HepG2 (cell line): ENCODE data around the gene TRIO. TPM values are rescaled to one million over a fixed set of nuclear protein-coding genes. Genes with fewer than 3 reads are reported as not detected.

Experiments
- ATAC-seq: fragments of 200-7000 bp; cut with Tn5 transposase; 3 replicates; pipeline ENCODE4 v1.9.1; 2020; ENCODE audit warnings: mild to moderate bottlenecking, moderate library complexity
- BruUV-seq: library from RNA; stranded (reverse); fragments of 400-500 nt; replicated peaks from 2 replicates; lab custom pipeline; 2021; lab: Mats Ljungman, UMichigan
- CTCF ChIA-PET: fragments of 300-600 bp; formaldehyde crosslinking; extraction: SDS; loops from one replicate; lab custom pipeline; 2021; ENCODE audit warnings: low total read pairs, inconsistent platforms, low intra/inter-chr PET ratio; lab: Yijun Ruan, JAX
- POLR2A ChIA-PET: fragments of 350-600 bp; sonication (Branson Sonifier 250); formaldehyde crosslinking; loops from one replicate; lab custom pipeline; 2020; ENCODE audit warnings: antibody characterized with exemption, inconsistent platforms; lab: Yijun Ruan, JAX
- DNase-seq: peaks from one replicate; pipeline ENCODE4 v3.0.0-alpha.2; 2015; ENCODE audit warnings: low spot score
- FAIRE-seq: peaks from 3 replicates; lab custom pipeline; 2011; peaks lifted over from hg19 to GRCh38; lab: Jason Lieb, UNC
- H2AFZ ChIP-seq: one replicate; pipeline ENCODE4 v1.6.1; 2011; ENCODE audit warnings: low read length, inconsistent platforms
- H3K27ac ChIP-seq: fragments of 300-600 bp; 3 replicates; pipeline ENCODE4 v1.8.0; 2011; ENCODE audit warnings: mixed run types, mild to moderate bottlenecking, mixed read lengths, low read length, inconsistent platforms; ENCODE audit not compliant: insufficient read depth; ENCODE audit errors: extremely low read length
- H3K27me3 ChIP-seq, 2 experiments: fragments of 200-600 bp in 1 of 2; 2 replicates in 1 of 2; 3 replicates in 1 of 2; pipeline versions ENCODE4 v1.6.0 to v1.8.0; 2011; ENCODE audit warnings: low read length in 2 of 2, mild to moderate bottlenecking in 2 of 2, moderate library complexity in 2 of 2, inconsistent platforms in 1 of 2; ENCODE audit not compliant: insufficient read depth in 2 of 2, control insufficient read depth in 1 of 2
- H3K36me3 ChIP-seq, 2 experiments: fragments of 200-600 bp in 1 of 2; replicated peaks in 1 of 2; 2 replicates in 1 of 2; 3 replicates in 1 of 2; pipeline versions ENCODE4 v1.5.1 to v1.8.0; 2011; ENCODE audit warnings: low read length in 2 of 2, inconsistent platforms in 1 of 2; ENCODE audit not compliant: insufficient read depth in 2 of 2, control insufficient read depth in 1 of 2
- H3K4me1 ChIP-seq: 2 replicates; pipeline ENCODE4 v1.5.1; 2012; ENCODE audit warnings: low read length, inconsistent platforms; ENCODE audit not compliant: insufficient read depth
- H3K4me2 ChIP-seq: 2 replicates; pipeline ENCODE4 v1.6.0; 2011; ENCODE audit warnings: low read depth, low read length, inconsistent platforms
- H3K4me3 ChIP-seq, 3 experiments: fragments of 200-600 bp in 1 of 3; sonication (generic), shearing (Covaris generic) in 1 of 3; replicated peaks in 1 of 3; 2 replicates each; pipeline ENCODE4 v1.5.1; 2011 to 2016; ENCODE audit warnings: low read length in 3 of 3, inconsistent platforms in 2 of 3, low read depth in 2 of 3, mild to moderate bottlenecking in 2 of 3, control low read depth in 1 of 3, mixed read lengths in 1 of 3; ENCODE audit not compliant: insufficient read depth in 1 of 3
- H3K79me2 ChIP-seq: one replicate; pipeline ENCODE4 v1.6.1; 2011; ENCODE audit warnings: low read length, inconsistent platforms; ENCODE audit not compliant: insufficient read depth
- H3K9ac ChIP-seq: 2 replicates; pipeline ENCODE4 v1.6.0; 2011; ENCODE audit warnings: mild to moderate bottlenecking, low read depth, low read length, inconsistent platforms; ENCODE audit not compliant: insufficient read depth
- H3K9me3 ChIP-seq: 2 replicates; pipeline ENCODE4 v1.5.1; 2012; ENCODE audit warnings: mild to moderate bottlenecking, low read length
- H4K20me1 ChIP-seq: 2 replicates; pipeline ENCODE4 v1.6.0; 2011; ENCODE audit warnings: inconsistent platforms, mild to moderate bottlenecking, low read length, moderate library complexity; ENCODE audit not compliant: insufficient read depth
- CCDC6 ChIP-seq: sonication (generic); formaldehyde crosslinking; IDR thresholded peaks from 2 replicates; pipeline ENCODE4 v1.8.1; 2022; ENCODE audit warnings: mild to moderate bottlenecking, missing genetic modification reagents, moderate library complexity
- CREM ChIP-seq, 2 experiments: sonication (generic) in 1 of 2; formaldehyde crosslinking in 1 of 2; IDR thresholded peaks; 2 replicates each; pipeline versions ENCODE4 v1.4.0 to v1.6.1; 2016 to 2020; ENCODE audit warnings: antibody characterized with exemption in 1 of 2, mild to moderate bottlenecking in 1 of 2, missing genetic modification reagents in 1 of 2
- MTA3 ChIP-seq: sonication (generic); formaldehyde crosslinking; IDR thresholded peaks from 2 replicates; pipeline ENCODE4 v1.4.0; 2020; ENCODE audit warnings: missing genetic modification reagents
- NFKBIZ ChIP-seq: IDR thresholded peaks from 2 replicates; pipeline ENCODE4 v1.6.1; 2018; ENCODE audit warnings: missing genetic modification reagents, missing compliant biosample characterization
- NONO ChIP-seq, 2 experiments: fragments of 450-650 bp in 1 of 2; sonication (generic) in 1 of 2; formaldehyde crosslinking in 1 of 2; IDR thresholded peaks in 1 of 2; conservative IDR thresholded peaks in 1 of 2; 2 replicates each; pipeline versions ENCODE4 v1.6.1 to v1.8.0; 2017 to 2022; ENCODE audit warnings: mild to moderate bottlenecking in 1 of 2, missing genetic modification reagents in 1 of 2, moderate library complexity in 1 of 2
- NR0B2 ChIP-seq: sonication (generic); formaldehyde crosslinking; IDR thresholded peaks from 2 replicates; pipeline ENCODE4 v1.4.0; 2020; ENCODE audit warnings: mild to moderate bottlenecking, missing genetic modification reagents
- PATZ1 ChIP-seq: sonication (generic); formaldehyde crosslinking; IDR thresholded peaks from 2 replicates; pipeline ENCODE4 v1.4.0; 2020; ENCODE audit warnings: missing genetic modification reagents
- SYNCRIP ChIP-seq: fragments of 200-400 bp; formaldehyde crosslinking; IDR thresholded peaks from 2 replicates; pipeline ENCODE4 v1.6.1; 2018; ENCODE audit warnings: mild to moderate bottlenecking, low read depth, low read length; ENCODE audit not compliant: insufficient read depth
- TCF7 ChIP-seq: sonication (generic); IDR thresholded peaks from 2 replicates; pipeline ENCODE4 v1.6.1; 2016; ENCODE audit warnings: antibody characterized with exemption, low read depth
- YY1 ChIP-seq: IDR thresholded peaks from 2 replicates; pipeline ENCODE4 v1.6.1; 2011; ENCODE audit warnings: low read length, low read depth, moderate library complexity, mild to moderate bottlenecking; ENCODE audit not compliant: insufficient read depth, insufficient replicate concordance
- ZNF558 ChIP-seq: sonication (generic); formaldehyde crosslinking; IDR thresholded peaks from 2 replicates; pipeline ENCODE4 v1.9.0; 2022; ENCODE audit warnings: mild to moderate bottlenecking, missing genetic modification reagents, borderline replicate concordance
- WGBS: methylation state at CpG from one replicate; pipeline ENCODE4 v1.1.6; 2017; ENCODE audit warnings: low lambda C conversion rate; 5-methylcytosine and 5-hydroxymethylcytosine counted together
- in situ Hi-C: cut with HindIII; loops from 2 replicates; pipeline ENCODE4 v1.10.0; 2017; ENCODE audit warnings: low pct_unique_long_range_greater_than_20kb; ENCODE audit not compliant: extremely low pct_ligation_motif_present
- intact Hi-C: fragments of 100-400 bp; cut with micrococcal nuclease; formaldehyde crosslinking; loops from one replicate; pipeline ENCODE4 v1.10.0; 2022; ENCODE audit not compliant: unreplicated experiment
- polyA plus RNA-seq, 8 experiments: library from polyadenylated mRNA; depleted of rRNA in 3 of 8; stranded (reverse) in 7 of 8; unstranded in 1 of 8; fragments of >200 nt; fragmentation: Illumina TruSeq in 4 of 8; extraction: Trizol in 4 of 8; gene quantifications; 2 replicates each; pipeline versions ENCODE4 v1.2.1 to v1.2.3, GENCODE V29; 2011 to 2016; ENCODE audit warnings: low read depth in 4 of 8, missing spikeins in 1 of 8, mixed read lengths in 1 of 8; ENCODE audit not compliant: insufficient read depth in 1 of 8
- total RNA-seq, 5 experiments: library from RNA; depleted of rRNA; stranded (reverse); fragments of >200 nt; fragmentation: Illumina TruSeq; extraction: Trizol; gene quantifications; 2 replicates each; pipeline ENCODE4 v1.2.3, GENCODE V29; 2016; ENCODE audit warnings: low read depth in 1 of 5
- TF ChIP-seq, protein P1 (sequence below), 2 experiments: sonication (generic) in 1 of 2; formaldehyde crosslinking in 1 of 2; IDR thresholded peaks; 2 replicates each; pipeline versions ENCODE4 v1.4.0 to v1.6.1; 2018 to 2020; ENCODE audit warnings: missing genetic modification reagents in 2 of 2, borderline replicate concordance in 1 of 2, low read depth in 1 of 2, mild to moderate bottlenecking in 1 of 2, missing biosample characterization in 1 of 2

The TRIO gene
- total and polyA plus RNA-seq, 2 of the 13 experiments (the other 11 are each of a cell fraction or from before 2014, with no cell fraction given) = 45.2 to 45.9 TPM

DNA sequence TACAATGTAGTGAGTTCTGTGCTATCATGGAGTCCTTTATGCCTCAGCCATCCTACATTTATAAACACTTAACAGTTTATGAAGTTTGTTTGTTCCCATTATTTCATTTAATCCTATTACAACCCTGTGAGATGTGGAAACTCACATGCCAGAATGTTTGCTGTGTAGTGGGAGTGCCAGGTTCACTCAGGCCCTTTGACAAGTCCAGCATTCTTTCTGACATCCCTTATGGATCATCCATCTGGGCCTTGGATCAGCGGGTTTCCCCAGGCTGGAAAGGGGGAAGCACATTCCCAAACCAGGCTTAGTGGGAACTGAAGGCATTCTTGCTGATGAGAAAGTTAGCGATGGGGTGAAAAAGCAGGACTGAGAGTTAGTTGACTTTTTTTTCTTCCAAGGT, 310.3 kb downstream of the TRIO start (continued):
- TF ChIP-seq, protein P1, sequence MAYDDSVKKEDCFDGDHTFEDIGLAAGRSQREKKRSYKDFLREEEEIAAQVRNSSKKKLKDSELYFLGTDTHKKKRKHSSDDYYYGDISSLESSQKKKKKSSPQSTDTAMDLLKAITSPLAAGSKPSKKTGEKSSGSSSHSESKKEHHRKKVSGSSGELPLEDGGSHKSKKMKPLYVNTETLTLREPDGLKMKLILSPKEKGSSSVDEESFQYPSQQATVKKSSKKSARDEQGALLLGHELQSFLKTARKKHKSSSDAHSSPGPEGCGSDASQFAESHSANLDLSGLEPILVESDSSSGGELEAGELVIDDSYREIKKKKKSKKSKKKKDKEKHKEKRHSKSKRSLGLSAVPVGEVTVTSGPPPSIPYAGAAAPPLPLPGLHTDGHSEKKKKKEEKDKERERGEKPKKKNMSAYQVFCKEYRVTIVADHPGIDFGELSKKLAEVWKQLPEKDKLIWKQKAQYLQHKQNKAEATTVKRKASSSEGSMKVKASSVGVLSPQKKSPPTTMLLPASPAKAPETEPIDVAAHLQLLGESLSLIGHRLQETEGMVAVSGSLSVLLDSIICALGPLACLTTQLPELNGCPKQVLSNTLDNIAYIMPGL (CRISPR knock-in tag; IDR thresholded peaks at IDR 0.05; ENCODE audit: borderline replicate concordance in 1 of 2, low read depth in 1 of 2) = no peak
- TF ChIP-seq CREM (IDR thresholded peaks at IDR 0.05) (no peak), CREM (CRISPR knock-in tag; IDR thresholded peaks at IDR 0.05) (no peak)

GRCh38 chr5:14455814-14456321, 312.7 kb downstream of the TRIO start:
- intact Hi-C loops = no loop called here
- no TSS peak for BruUV-seq

DNA sequence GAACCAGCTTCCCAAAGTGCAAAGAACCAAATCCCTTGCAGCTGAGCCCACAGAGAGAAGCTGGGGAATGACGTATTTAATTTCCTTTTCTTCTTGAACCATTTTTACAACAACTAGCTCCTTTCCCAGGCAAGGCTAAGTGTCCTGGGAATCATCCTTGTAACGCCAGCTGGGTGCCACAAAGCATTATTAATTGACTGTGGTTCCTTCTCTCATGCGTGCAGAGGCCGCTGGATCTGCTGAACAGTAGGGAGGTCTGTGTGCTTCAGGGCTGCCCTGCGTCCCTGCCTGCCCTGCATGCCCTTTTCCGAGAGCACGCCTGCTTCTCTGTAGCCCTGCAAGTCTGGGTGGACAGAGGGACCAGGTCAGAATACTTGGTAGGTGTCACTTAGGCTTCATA, 314.3 kb downstream of the TRIO start:
- Histone ChIP-seq H2AFZ (no peak overlapping the region), H3K27me3 (no peaks in the 10 kb centered on the region), H3K27ac (no peak overlapping the region), H3K36me3 (peaks cover 4 to 44% of the 10 kb centered on the region in 2 experiments; a peak in 3 of 5 replicates), H3K4me2 (no peak overlapping the region), H3K9me3 (no peaks in the 10 kb centered on the region), H3K79me2 (no peaks in the 10 kb centered on the region), H3K4me1 (no peaks in the 10 kb centered on the region), H4K20me1 (no peaks in the 10 kb centered on the region), H3K9ac (no peak overlapping the region), H3K4me3 (no peak overlapping the region)
- CTCF ChIA-PET = no interaction called here
- ATAC-seq (no peak), FAIRE-seq (no peak), DNase-seq (no peak)
- in situ Hi-C loops = no loop called here
- no TSS peak for BruUV-seq
- POLR2A ChIA-PET = no interaction called here
- intact Hi-C loops = no loop called here
- 92% methylated on average over 6 of the region's 7 CpGs for WGBS
- TF ChIP-seq MTA3 (CRISPR knock-in tag) (no peak), TCF7 (no peak), ZNF558 (CRISPR knock-in tag) (no peak), PATZ1 (CRISPR knock-in tag) (no peak), SYNCRIP (no peak), NR0B2 (CRISPR knock-in tag) (no peak), CCDC6 (CRISPR knock-in tag) (no peak), NFKBIZ (CRISPR knock-in tag) (no peak), YY1 (no peak)

More at GRCh38 chr5:14455814-14456321, 312.7 kb downstream of the TRIO start:
- WGBS = 100% methylated on average over 5 of the region's 26 CpGs
- no peaks in the 10 kb centered on the region for H3K9me3 ChIP-seq
- no peak overlapping the region for H2AFZ ChIP-seq
- H4K20me1 ChIP-seq = no peaks in the 10 kb centered on the region
- TF ChIP-seq NONO (IDR thresholded peaks at IDR 0.05) = no peak
- no peak for TF ChIP-seq NONO (CRISPR knock-in tag; conservative IDR thresholded peaks at IDR 0.05)
- no peaks in the 10 kb centered on the region for H3K79me2 ChIP-seq
- ATAC-seq = peak; percentile 44
- no peak overlapping the region for H3K4me3 ChIP-seq
- H3K27ac ChIP-seq = no peak overlapping the region
- no peak for FAIRE-seq
- H3K9ac ChIP-seq = no peak overlapping the region
- no peaks in the 10 kb centered on the region for H3K27me3 ChIP-seq
- peaks cover 3 to 38% of the 10 kb centered on the region in 2 experiments; a peak in 3 of 5 replicates for H3K36me3 ChIP-seq
- no peak overlapping the region for H3K4me2 ChIP-seq
- CTCF ChIA-PET = no interaction called here
- no peaks in the 10 kb centered on the region for H3K4me1 ChIP-seq
- no peak for DNase-seq
- in situ Hi-C loops = no loop called here
- POLR2A ChIA-PET = no interaction called here
